K562 (cell line): Measurements from ENCODE around the gene ZFYVE19. TPM values are rescaled to one million over a fixed set of nuclear protein-coding genes. Genes with fewer than 3 reads are reported as not detected.
A peak's percentile ranks its signal among the peaks of the same experiment; 100 is the strongest.

ENCODE experiments used
- ELF2 ChIP-seq: fragments of 250-450 bp; sonication (Bioruptor Pico); IDR thresholded peaks from 2 replicates; pipeline ENCODE4 v1.5.0; 2021; ENCODE audit warnings: mild to moderate bottlenecking
- ETV1 ChIP-seq: fragments of 450-650 bp; conservative IDR thresholded peaks from 2 replicates; pipeline ENCODE4 v1.6.1; 2016; ENCODE audit warnings: missing genetic modification characterization, control low read depth, low read depth, missing compliant biosample characterization
- KLF10 ChIP-seq: fragments of 250-450 bp; sonication (Bioruptor Pico); IDR thresholded peaks from 2 replicates; pipeline ENCODE4 v1.6.1; 2021; ENCODE audit warnings: matching md5 sums
- MBD2 ChIP-seq: sonication (generic); IDR thresholded peaks from 2 replicates; pipeline ENCODE4 v1.6.1; 2016; ENCODE audit warnings: low read depth, borderline replicate concordance
- MYC ChIP-seq, 2 experiments: fragments of 250-450 bp in 1 of 2; sonication (Bioruptor Pico) in 1 of 2; IDR thresholded peaks; 2 replicates each; pipeline versions ENCODE4 v1.5.1 to v1.6.1; 2012 to 2021; ENCODE audit warnings: low read depth in 2 of 2, borderline replicate concordance in 1 of 2, improper control_type of control experiment in 1 of 2, low read length in 1 of 2, mild to moderate bottlenecking in 1 of 2, moderate library complexity in 1 of 2
- NR2C2 ChIP-seq, 2 experiments: fragments of 200-800 bp in 1 of 2; sonication (Bioruptor generic) in 1 of 2; sonication (generic) in 1 of 2; formaldehyde crosslinking in 1 of 2; IDR thresholded peaks; 2 replicates each; pipeline versions ENCODE4 v1.6.1 to v1.8.0; 2016 to 2022; ENCODE audit warnings: mild to moderate bottlenecking in 1 of 2, missing compliant biosample characterization in 1 of 2, missing genetic modification characterization in 1 of 2, missing genetic modification reagents in 1 of 2
- NR4A1 ChIP-seq, 2 experiments: fragments of 250-450 bp in 1 of 2; fragments of 450-650 bp in 1 of 2; sonication (Bioruptor Pico) in 1 of 2; IDR thresholded peaks; 2 replicates each; pipeline versions ENCODE4 v1.4.0 to v1.6.1; 2016 to 2020; ENCODE audit warnings: mild to moderate bottlenecking in 2 of 2, missing compliant biosample characterization in 1 of 2, missing genetic modification characterization in 1 of 2, moderate library complexity in 1 of 2
- NRF1 ChIP-seq, 2 experiments: fragments of 450-650 bp; IDR thresholded peaks in 1 of 2; conservative IDR thresholded peaks in 1 of 2; 2 replicates each; pipeline ENCODE4 v1.6.1; 2014; ENCODE audit warnings: mild to moderate bottlenecking in 2 of 2
- POU5F1 ChIP-seq: fragments of 150-350 bp; IDR thresholded peaks from 2 replicates; pipeline ENCODE4 v1.6.1; 2014; ENCODE audit warnings: borderline replicate concordance, low read length, low read depth, mild to moderate bottlenecking; ENCODE audit not compliant: partially characterized antibody
- SAP30 ChIP-seq: fragments of 200-600 bp; sonication (generic); IDR thresholded peaks from 2 replicates; pipeline ENCODE4 v1.6.1; 2012; ENCODE audit warnings: borderline replicate concordance, low read depth, mild to moderate bottlenecking, moderate library complexity, low read length, control low read depth, inconsistent platforms; ENCODE audit not compliant: insufficient read depth, poor library complexity, severe bottlenecking
- ZNF41 ChIP-seq: fragments of 250-450 bp; sonication (Bioruptor Pico); conservative IDR thresholded peaks from 2 replicates; pipeline ENCODE4 v1.4.0; 2020; ENCODE audit warnings: mild to moderate bottlenecking
- ZSCAN32 ChIP-seq: fragments of 450-650 bp; formaldehyde crosslinking; IDR thresholded peaks from 2 replicates; pipeline ENCODE4 v1.4.0; 2020; ENCODE audit warnings: mild to moderate bottlenecking, moderate library complexity
- polyA plus RNA-seq, 8 experiments: library from polyadenylated mRNA; depleted of rRNA in 4 of 8; stranded (reverse) in 5 of 8; unstranded in 3 of 8; fragments of >200 nt; fragmentation: Nextera tagmentation in 2 of 8; fragmentation: Illumina TruSeq in 1 of 8; extraction: Ambion mirVana in 2 of 8; extraction: Trizol in 1 of 8; gene quantifications; 2 replicates each; pipeline versions ENCODE4 v1.2.1 to v1.2.3, GENCODE V29; 2011 to 2014; ENCODE audit warnings: inconsistent platforms in 1 of 8, missing spikeins in 1 of 8
- total RNA-seq, 7 experiments: library from RNA; depleted of rRNA in 6 of 7; stranded (reverse); fragments of >200 nt in 6 of 7; fragmentation: Illumina TruSeq in 2 of 7; extraction: Trizol in 2 of 7; gene quantifications; 2 replicates each; pipeline versions ENCODE4 v1.2.1 to v1.2.3, GENCODE V29; 2011 to 2021; ENCODE audit warnings: low replicate concordance in 1 of 7
- TF ChIP-seq, protein P1 (sequence below), 2 experiments: fragments of 450-650 bp; conservative IDR thresholded peaks; 2 replicates each; pipeline ENCODE4 v1.6.1; 2017; ENCODE audit warnings: mild to moderate bottlenecking in 2 of 2, moderate library complexity in 2 of 2
- TF ChIP-seq, protein P2 (sequence below): sonication (generic); formaldehyde crosslinking; IDR thresholded peaks from 2 replicates; pipeline ENCODE4 v1.8.1; 2023; ENCODE audit warnings: mild to moderate bottlenecking, missing genetic modification reagents
- TF ChIP-seq, protein P3 (sequence below): fragments of 450-650 bp; conservative IDR thresholded peaks from 2 replicates; pipeline ENCODE4 v1.6.1; 2016; ENCODE audit warnings: missing genetic modification characterization, low read depth, mild to moderate bottlenecking, control low read depth, missing compliant biosample characterization

ZFYVE19 gene
- total and polyA plus RNA-seq, 9 of the 15 experiments (the other 6 are each of a cell fraction or from before 2014, with no cell fraction given): 1.5 to 36.8 (median 19.9) TPM

DNA sequence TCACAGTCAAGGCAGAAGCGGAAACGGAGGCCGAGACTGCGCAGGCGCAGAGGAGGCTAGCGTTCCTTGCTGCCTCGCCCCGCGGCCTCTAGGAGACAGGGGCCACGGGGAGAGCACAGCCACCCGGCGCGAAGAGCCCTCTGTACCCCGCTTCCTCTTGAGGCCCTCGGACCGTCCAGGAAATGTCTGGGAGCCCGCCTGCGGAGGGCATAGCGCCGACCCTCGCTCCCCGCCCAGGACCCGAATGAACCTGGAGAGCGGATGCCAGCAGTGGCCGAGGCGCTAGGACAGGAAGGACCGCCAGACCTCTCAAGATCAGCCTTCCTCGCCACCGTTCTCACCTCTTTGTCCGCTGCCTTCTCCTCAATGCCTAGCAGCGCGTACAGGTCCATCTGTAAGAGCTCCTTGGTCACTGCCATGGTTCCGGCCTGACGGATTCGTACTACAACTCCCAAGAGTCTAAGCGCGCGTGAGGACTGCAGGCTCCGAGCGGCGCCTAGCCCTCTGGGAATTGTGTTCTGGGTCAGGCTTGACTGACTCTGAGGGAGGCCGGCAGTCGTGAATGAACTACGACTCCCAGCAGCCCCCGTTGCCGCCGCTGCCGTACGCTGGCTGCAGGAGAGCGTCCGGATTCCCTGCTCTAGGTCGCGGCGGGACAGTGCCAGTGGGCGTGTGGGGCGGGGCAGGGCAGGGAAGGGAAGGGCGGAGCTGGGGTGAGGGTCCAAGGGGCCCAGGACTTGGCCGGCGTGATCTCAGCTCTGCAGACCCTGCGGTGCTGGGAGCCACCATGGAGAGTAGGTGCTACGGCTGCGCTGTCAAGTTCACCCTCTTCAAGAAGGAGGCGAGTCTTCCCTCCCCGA, at the start of gene ZFYVE19, which contains the start of gene DNAJC17 (continued):
- TF ChIP-seq NR2C2 (CRISPR knock-in tag; IDR thresholded peaks at IDR 0.05): peak; percentile 70
- peak; percentile 94 for TF ChIP-seq NR2C2 (tag; IDR thresholded peaks at IDR 0.05)
- TF ChIP-seq, protein P1, sequence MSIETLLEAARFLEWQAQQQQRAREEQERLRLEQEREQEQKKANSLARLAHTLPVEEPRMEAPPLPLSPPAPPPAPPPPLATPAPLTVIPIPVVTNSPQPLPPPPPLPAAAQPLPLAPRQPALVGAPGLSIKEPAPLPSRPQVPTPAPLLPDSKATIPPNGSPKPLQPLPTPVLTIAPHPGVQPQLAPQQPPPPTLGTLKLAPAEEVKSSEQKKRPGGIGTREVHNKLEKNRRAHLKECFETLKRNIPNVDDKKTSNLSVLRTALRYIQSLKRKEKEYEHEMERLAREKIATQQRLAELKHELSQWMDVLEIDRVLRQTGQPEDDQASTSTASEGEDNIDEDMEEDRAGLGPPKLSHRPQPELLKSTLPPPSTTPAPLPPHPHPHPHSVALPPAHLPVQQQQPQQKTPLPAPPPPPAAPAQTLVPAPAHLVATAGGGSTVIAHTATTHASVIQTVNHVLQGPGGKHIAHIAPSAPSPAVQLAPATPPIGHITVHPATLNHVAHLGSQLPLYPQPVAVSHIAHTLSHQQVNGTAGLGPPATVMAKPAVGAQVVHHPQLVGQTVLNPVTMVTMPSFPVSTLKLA (conservative IDR thresholded peaks at IDR 0.05): peak; percentile 34 to 77
- TF ChIP-seq MYC (IDR thresholded peaks at IDR 0.05; ENCODE audit: low read depth, low read length): peak; percentile 24; the same call in 1 of the 2 replicates
- TF ChIP-seq MYC (CRISPR knock-in tag; IDR thresholded peaks at IDR 0.05; ENCODE audit: borderline replicate concordance, low read depth): peak; percentile 30; the same call in 1 of the 2 replicates
- TF ChIP-seq MBD2: peak; percentile 91
- TF ChIP-seq, protein P2, sequence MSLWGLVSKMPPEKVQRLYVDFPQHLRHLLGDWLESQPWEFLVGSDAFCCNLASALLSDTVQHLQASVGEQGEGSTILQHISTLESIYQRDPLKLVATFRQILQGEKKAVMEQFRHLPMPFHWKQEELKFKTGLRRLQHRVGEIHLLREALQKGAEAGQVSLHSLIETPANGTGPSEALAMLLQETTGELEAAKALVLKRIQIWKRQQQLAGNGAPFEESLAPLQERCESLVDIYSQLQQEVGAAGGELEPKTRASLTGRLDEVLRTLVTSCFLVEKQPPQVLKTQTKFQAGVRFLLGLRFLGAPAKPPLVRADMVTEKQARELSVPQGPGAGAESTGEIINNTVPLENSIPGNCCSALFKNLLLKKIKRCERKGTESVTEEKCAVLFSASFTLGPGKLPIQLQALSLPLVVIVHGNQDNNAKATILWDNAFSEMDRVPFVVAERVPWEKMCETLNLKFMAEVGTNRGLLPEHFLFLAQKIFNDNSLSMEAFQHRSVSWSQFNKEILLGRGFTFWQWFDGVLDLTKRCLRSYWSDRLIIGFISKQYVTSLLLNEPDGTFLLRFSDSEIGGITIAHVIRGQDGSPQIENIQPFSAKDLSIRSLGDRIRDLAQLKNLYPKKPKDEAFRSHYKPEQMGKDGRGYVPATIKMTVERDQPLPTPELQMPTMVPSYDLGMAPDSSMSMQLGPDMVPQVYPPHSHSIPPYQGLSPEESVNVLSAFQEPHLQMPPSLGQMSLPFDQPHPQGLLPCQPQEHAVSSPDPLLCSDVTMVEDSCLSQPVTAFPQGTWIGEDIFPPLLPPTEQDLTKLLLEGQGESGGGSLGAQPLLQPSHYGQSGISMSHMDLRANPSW (CRISPR knock-in tag): peak; percentile 71; the same call in 1 of the 2 replicates
- TF ChIP-seq ELF2 (CRISPR knock-in tag): 0 out of 2 replicates have a peak, but pooled peaks have one; percentile 13
- peak; percentile 68 for TF ChIP-seq ETV1 (tag)
- TF ChIP-seq KLF10 (CRISPR knock-in tag): no peak
- peak; percentile 96 for TF ChIP-seq NRF1 (conservative IDR thresholded peaks at IDR 0.05 in 1 of 2, IDR thresholded peaks at IDR 0.05 in 1 of 2)
- TF ChIP-seq SAP30: peak; percentile 62
- no peak for TF ChIP-seq ZSCAN32 (CRISPR knock-in tag)
- TF ChIP-seq, protein P3, sequence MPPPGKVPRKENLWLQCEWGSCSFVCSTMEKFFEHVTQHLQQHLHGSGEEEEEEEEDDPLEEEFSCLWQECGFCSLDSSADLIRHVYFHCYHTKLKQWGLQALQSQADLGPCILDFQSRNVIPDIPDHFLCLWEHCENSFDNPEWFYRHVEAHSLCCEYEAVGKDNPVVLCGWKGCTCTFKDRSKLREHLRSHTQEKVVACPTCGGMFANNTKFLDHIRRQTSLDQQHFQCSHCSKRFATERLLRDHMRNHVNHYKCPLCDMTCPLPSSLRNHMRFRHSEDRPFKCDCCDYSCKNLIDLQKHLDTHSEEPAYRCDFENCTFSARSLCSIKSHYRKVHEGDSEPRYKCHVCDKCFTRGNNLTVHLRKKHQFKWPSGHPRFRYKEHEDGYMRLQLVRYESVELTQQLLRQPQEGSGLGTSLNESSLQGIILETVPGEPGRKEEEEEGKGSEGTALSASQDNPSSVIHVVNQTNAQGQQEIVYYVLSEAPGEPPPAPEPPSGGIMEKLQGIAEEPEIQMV (tag): peak; percentile 78; the same call in 1 of the 2 replicates
- 0 out of 2 replicates have a peak, but pooled peaks have one; percentile 57 for TF ChIP-seq ZNF41 (CRISPR knock-in tag)
- TF ChIP-seq NR4A1 (CRISPR knock-in tag; IDR thresholded peaks at IDR 0.05): no peak
- no peak for TF ChIP-seq NR4A1 (tag; IDR thresholded peaks at IDR 0.05)
- TF ChIP-seq POU5F1: peak; percentile 83
